ENCODE data around the gene CREBL2. TPM values are rescaled to one million over a fixed set of nuclear protein-coding genes. Genes with fewer than 3 reads are reported as not detected.
"Not testable (repeated sequence)": the region's sequence is repeated elsewhere in the genome, so short reads cannot be mapped to it uniquely, and the experiment has no call there.

CREBL2 gene
- total RNA-seq, 1 donor from 2014 or later = 14.9 TPM

DNA sequence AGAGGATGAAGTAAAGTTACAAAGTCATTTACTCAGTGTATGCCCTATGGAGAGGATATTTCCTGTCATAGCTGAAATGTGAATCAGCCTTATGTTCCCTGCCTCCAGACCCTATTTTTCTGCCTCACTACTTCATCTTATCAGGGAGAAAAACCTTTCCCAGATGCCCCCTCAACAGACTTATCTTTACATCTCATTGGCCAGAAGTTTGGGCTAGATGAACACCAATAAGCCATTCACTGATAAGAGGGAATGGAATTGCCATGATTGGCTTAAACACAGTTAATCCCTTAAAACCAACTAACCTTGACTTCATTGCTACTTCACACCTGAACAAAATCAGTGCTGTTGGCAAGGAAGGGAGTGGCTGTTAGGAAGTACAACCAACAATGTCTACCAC, 40.1 kb downstream of the CREBL2 start:
- H3K27ac ChIP-seq (replicated peaks) = no peak overlapping the region
- H3K4me1 ChIP-seq = peaks cover 7% of the 10 kb centered on the region
- H3K9me3 ChIP-seq (replicated peaks) = peaks cover 27% of the 10 kb centered on the region
- intact Hi-C loops (cut with micrococcal nuclease) = no loop called here
- TF ChIP-seq, protein P1, sequence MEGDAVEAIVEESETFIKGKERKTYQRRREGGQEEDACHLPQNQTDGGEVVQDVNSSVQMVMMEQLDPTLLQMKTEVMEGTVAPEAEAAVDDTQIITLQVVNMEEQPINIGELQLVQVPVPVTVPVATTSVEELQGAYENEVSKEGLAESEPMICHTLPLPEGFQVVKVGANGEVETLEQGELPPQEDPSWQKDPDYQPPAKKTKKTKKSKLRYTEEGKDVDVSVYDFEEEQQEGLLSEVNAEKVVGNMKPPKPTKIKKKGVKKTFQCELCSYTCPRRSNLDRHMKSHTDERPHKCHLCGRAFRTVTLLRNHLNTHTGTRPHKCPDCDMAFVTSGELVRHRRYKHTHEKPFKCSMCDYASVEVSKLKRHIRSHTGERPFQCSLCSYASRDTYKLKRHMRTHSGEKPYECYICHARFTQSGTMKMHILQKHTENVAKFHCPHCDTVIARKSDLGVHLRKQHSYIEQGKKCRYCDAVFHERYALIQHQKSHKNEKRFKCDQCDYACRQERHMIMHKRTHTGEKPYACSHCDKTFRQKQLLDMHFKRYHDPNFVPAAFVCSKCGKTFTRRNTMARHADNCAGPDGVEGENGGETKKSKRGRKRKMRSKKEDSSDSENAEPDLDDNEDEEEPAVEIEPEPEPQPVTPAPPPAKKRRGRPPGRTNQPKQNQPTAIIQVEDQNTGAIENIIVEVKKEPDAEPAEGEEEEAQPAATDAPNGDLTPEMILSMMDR (IDR thresholded peaks at IDR 0.05; ENCODE audit: borderline replicate concordance) = no peak
- no peaks in the 10 kb centered on the region for H3K27me3 ChIP-seq (ENCODE audit: low read depth)
- no peaks in the 10 kb centered on the region for H3K36me3 ChIP-seq
- DNase-seq = no peak
- no peak overlapping the region for H3K4me3 ChIP-seq

DNA sequence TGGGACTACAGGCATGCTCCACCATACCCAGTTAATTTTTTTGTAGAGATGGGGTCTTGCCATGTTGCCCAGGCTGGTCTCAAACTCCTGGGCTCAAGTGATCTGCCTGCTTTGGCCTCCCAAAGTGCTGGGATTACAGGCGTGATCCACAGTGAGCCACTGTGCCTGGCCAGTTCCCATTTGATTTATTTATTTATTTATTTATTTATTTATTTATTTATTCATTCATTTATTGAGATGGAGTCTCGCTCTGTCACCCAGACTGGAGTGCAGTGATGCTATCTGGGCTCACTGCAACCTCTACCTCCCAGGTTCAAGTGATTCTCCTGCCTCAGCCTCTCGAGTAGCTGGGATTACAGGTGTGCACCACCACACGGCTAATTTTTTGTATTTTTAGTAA, 41.0 kb downstream of the CREBL2 start:
- H3K27me3 ChIP-seq (ENCODE audit: low read depth); H3K4me1 ChIP-seq; H3K36me3 ChIP-seq; intact Hi-C loops (cut with micrococcal nuclease); DNase-seq; H3K4me3 ChIP-seq; H3K27ac ChIP-seq (replicated peaks): not testable (repeated sequence)
- peaks cover 25% of the 10 kb centered on the region for H3K9me3 ChIP-seq (replicated peaks)

DNA sequence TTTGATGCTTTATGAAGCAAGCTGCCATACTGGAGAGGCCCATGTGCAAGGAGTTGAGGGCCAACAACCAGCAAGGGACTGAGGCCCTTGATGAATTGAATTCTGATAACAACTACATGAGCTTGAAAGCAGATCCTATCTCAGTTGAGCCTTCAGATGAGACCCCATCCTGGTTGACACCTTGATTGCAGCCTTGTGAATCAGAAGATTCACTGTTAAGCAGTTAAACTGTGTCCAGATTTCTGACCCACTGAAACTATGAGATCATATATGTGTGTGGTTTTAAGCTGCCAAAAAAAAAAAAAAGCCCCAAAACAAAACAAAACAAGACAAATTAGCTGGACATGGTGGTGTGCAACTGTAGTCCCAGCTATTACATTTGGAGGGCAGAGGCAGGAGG, 42.2 kb downstream of the CREBL2 start:
- Histone ChIP-seq H3K27ac (replicated peaks) (no peak overlapping the region), H3K4me1 (peaks cover 7% of the 10 kb centered on the region), H3K9me3 (replicated peaks) (peaks cover 13% of the 10 kb centered on the region), H3K36me3 (no peaks in the 10 kb centered on the region), H3K27me3 (ENCODE audit: low read depth) (no peaks in the 10 kb centered on the region), H3K4me3 (no peak overlapping the region)
- TF ChIP-seq, protein P1 (IDR thresholded peaks at IDR 0.05; ENCODE audit: borderline replicate concordance) = no peak
- intact Hi-C loops (cut with micrococcal nuclease) = no loop called here
- no peak for DNase-seq

DNA sequence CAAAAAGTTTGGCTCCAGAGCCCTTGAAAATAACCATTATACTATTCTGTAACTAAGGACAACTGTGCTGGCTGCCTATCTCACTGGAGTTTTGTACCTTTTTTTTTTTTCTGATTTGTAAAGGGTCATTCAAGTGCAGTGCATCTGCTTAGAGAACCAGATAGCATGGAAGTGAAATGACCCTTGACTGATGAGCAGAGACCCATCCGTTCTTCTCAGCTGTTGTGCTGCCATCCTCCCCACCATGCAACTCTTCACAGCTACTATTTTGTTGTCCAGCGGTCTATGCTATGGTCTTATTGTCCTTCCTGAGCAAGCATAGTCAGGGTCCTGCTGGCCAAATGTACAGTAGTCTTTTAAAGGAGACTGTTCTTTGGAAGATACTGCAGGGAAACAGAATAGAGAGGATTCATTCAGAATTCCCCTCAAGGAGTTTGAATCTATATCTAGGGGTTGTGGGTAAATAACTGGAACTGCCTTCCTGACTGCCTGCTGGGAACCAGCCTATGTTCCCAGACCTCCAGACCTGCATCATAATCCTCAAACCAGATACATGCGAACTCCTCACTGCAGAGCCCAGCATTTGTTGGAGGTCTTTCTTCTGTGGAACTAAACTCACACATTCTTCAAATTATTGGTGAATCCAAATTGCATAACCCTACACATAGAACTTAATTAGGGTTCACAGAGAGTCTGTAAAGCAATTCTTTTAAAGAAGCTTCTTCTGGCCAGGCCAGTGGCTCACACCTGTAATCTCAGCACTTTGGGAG, 43.2 kb downstream of the CREBL2 start:
- H3K4me1 ChIP-seq = peaks cover 7% of the 10 kb centered on the region
- no peak for DNase-seq
- H3K9me3 ChIP-seq (replicated peaks) = peaks cover 4% of the 10 kb centered on the region
- no peaks in the 10 kb centered on the region for H3K27me3 ChIP-seq (ENCODE audit: low read depth)
- H3K36me3 ChIP-seq = no peaks in the 10 kb centered on the region
- intact Hi-C loops (cut with micrococcal nuclease) = no loop called here
- no peak overlapping the region for H3K27ac ChIP-seq (replicated peaks)
- H3K4me3 ChIP-seq = no peak overlapping the region
- TF ChIP-seq, protein P1 (IDR thresholded peaks at IDR 0.05; ENCODE audit: borderline replicate concordance) = no peak

DNA sequence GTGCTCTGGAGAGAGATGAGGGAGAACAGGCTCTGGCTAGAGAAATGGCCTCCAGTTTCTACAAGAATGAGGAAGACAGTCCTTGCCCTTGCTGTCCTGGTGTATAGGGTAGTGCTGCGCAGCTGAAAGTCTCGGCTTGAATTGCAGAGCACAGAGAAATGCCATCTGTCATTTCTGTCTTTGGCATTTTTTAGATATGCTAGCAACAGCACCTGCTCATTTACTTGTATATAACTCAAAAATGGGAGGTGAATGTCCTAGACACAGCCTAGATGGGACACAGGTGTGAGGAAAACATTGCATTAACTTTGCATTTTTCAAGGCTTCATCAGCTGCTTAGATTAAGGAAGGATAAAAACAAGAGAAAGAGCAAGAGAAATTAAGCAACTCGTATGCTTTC, 48.5 kb downstream of the CREBL2 start:
- TF ChIP-seq, protein P1 (IDR thresholded peaks at IDR 0.05; ENCODE audit: borderline replicate concordance) = no peak
- H3K4me3 ChIP-seq = no peak overlapping the region
- peaks cover 7% of the 10 kb centered on the region for H3K4me1 ChIP-seq
- intact Hi-C loops (cut with micrococcal nuclease) = no loop called here
- no peaks in the 10 kb centered on the region for H3K9me3 ChIP-seq (replicated peaks)
- DNase-seq = no peak
- no peak overlapping the region for H3K27ac ChIP-seq (replicated peaks)
- no peaks in the 10 kb centered on the region for H3K27me3 ChIP-seq (ENCODE audit: low read depth)
- no peaks in the 10 kb centered on the region for H3K36me3 ChIP-seq

DNA sequence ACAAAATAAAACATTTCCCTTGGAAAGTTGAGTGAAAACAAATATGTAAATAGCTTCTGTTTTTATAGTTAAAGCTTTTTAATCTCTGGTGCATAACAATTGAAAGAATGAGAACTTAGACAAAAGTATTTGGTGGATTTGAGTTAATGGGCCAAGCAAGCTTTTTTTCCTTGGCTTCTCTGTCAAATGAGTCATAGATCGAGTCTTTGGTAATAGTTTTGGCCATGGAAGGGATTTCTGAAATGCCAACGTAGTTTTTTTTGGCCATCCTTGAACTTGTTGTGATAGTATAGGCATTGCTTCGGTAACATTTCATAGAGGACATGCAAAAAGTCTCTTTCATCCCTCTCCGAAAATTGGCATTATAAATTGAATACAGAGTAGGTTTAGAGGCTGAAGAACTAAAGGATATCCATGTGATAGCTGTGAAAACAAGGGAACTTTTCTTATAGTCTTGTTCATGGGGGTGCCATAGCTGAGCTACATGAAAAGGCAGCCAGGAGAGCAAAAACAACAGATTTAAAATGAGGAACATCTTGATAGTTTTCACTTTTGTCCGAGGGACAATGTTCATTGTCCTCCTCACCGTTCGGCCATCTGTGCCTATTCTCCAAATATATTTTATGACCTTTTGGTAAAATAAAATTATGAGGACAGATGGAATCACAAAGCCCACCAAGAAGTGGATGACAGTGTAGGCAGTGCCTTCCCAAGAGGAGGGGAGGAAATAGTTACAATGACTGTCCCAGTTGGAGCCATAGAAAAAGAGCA, 49.6 kb downstream of the CREBL2 start:
- DNase-seq = no peak
- TF ChIP-seq, protein P1 (IDR thresholded peaks at IDR 0.05; ENCODE audit: borderline replicate concordance) = no peak
- intact Hi-C loops (cut with micrococcal nuclease) = no loop called here
- H3K36me3 ChIP-seq = no peaks in the 10 kb centered on the region
- H3K4me1 ChIP-seq = no peaks in the 10 kb centered on the region
- H3K4me3 ChIP-seq = no peak overlapping the region
- H3K27me3 ChIP-seq (ENCODE audit: low read depth) = no peaks in the 10 kb centered on the region
- no peak overlapping the region for H3K27ac ChIP-seq (replicated peaks)
- no peaks in the 10 kb centered on the region for H3K9me3 ChIP-seq (replicated peaks)
